VCaP (cell line): ENCODE data around the gene SND1.
A peak's percentile ranks its signal among the peaks of the same experiment; 100 is the strongest.

Experiments
- H3K27ac ChIP-seq: fragments of 450-650 bp; 2 replicates; pipeline ENCODE4 v1.5.1; 2017
- TF ChIP-seq, protein P1 (sequence below): fragments of 450-650 bp; conservative IDR thresholded peaks from 2 replicates; pipeline ENCODE4 v1.5.1; 2017; ENCODE audit warnings: mild to moderate bottlenecking, moderate library complexity

SND1 gene

DNA sequence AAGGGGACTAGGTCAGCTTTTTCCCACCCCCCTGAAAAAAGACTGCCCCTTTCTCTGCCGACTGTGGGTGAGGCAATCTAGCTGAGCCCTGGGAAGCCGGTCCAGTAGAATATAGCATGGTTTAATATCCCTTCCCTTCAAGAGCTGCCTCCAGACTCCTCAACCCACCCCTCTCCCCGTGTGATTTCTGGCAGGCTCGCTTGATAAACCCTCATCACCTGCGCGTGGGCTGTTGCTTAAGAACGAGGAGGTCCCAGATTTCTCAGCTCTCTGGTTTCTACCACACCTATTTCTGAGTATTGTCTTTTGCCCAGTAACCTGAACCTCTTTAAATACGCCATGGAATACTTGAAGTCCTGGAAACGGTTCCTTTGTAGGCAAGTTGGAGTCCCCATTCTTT lies 381.3 kb downstream of the SND1 start:
- TF ChIP-seq, protein P1, sequence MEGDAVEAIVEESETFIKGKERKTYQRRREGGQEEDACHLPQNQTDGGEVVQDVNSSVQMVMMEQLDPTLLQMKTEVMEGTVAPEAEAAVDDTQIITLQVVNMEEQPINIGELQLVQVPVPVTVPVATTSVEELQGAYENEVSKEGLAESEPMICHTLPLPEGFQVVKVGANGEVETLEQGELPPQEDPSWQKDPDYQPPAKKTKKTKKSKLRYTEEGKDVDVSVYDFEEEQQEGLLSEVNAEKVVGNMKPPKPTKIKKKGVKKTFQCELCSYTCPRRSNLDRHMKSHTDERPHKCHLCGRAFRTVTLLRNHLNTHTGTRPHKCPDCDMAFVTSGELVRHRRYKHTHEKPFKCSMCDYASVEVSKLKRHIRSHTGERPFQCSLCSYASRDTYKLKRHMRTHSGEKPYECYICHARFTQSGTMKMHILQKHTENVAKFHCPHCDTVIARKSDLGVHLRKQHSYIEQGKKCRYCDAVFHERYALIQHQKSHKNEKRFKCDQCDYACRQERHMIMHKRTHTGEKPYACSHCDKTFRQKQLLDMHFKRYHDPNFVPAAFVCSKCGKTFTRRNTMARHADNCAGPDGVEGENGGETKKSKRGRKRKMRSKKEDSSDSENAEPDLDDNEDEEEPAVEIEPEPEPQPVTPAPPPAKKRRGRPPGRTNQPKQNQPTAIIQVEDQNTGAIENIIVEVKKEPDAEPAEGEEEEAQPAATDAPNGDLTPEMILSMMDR = no peak
- no peak overlapping the region for H3K27ac ChIP-seq

DNA sequence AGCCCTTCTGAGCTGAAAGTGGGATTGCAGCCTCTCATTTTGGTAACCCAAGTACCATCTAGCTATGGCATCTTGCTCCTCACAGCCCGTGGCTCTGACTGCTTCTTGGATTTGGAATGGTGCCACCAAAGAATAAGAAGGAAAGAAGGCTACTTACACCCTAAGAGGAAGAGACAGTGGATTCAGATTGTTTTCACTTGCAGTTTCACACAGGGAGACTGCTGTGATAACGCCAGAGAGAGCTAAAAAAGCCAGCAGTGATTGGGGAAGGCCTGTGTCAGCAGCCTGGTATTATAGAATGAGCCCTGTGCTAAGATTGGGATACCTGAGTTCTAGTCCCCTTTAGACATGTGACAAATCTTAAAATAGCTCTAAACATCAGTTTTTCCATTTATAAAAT lies 382.8 kb downstream of the SND1 start:
- H3K27ac ChIP-seq = no peak overlapping the region
- TF ChIP-seq, protein P1 = no peak

DNA sequence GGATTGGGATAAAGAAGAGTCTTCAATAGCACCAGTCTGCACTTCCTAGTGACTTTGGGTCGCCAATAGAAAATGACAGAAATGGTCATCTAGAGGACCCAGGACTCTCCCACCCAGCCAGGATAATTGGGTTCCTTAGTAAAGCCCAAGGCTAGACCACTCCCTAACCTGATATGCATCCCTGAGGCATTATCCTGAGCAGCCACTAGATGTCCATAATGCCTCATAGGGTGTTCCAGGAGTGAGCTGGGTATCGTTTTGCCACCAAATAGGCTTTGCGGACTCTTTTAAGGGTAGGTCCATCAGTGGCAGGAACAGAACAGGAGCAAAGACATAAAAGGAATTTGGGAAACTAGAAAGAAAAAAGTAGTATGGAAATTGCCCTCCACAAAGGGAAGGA lies 383.7 kb downstream of the SND1 start:
- H3K27ac ChIP-seq = no peak overlapping the region
- TF ChIP-seq, protein P1 = peak; percentile 85

DNA sequence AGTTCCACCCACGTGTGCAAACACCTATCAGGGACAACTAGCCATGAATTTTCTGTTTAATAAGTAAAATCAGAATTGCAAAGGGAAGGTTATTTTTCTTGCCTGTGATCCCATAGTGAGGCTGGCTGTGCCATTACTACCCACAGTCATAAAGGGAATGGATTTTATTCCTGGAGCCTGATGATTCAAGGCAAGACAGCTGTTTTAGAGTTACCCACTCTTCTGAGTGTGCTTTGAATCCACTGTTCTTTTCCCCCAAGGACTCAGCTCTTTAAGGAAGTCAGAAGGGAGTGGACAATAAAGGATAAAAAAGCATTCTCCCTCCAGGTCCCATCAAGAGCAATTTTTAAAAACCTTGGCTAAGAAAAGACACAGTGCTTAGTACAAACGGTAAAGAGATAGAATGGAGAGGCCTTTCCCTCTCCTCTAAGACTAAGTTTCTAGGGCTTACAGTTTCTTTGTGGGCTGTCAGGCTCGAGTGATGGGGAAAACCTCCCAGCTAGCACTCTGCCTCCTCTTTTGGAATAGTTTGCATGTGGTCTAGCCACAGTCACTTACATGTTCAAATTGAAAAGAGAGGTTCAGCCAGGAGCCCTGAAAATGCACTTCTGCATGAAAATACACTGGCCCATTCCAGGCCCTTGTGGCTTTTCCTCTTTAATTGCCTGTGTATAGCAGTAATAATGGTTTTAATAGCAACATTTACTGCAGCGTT lies 384.4 kb downstream of the SND1 start:
- no peak overlapping the region for H3K27ac ChIP-seq
- TF ChIP-seq, protein P1 = no peak

DNA sequence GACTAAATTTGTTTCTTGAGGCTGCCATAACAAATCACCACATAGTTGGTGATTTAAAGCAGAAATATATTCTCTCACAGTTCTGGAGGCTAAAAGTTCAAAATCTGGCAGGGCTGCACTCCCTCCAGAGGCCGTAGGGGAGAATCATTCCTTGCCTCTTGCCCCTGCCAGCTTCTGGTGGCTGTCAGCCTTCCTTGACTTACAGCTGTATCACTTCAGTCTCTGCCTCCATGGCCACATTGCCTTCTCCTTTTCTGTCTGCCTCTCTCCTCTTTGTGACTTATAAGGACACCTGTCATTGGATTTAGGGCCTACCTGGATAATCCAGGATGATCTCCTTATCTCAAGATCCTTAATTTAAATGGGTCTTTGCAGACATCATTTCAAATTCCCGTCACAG lies 385.1 kb downstream of the SND1 start:
- no peak overlapping the region for H3K27ac ChIP-seq
- TF ChIP-seq, protein P1 = no peak; the same call in 1 of the 2 replicates

DNA sequence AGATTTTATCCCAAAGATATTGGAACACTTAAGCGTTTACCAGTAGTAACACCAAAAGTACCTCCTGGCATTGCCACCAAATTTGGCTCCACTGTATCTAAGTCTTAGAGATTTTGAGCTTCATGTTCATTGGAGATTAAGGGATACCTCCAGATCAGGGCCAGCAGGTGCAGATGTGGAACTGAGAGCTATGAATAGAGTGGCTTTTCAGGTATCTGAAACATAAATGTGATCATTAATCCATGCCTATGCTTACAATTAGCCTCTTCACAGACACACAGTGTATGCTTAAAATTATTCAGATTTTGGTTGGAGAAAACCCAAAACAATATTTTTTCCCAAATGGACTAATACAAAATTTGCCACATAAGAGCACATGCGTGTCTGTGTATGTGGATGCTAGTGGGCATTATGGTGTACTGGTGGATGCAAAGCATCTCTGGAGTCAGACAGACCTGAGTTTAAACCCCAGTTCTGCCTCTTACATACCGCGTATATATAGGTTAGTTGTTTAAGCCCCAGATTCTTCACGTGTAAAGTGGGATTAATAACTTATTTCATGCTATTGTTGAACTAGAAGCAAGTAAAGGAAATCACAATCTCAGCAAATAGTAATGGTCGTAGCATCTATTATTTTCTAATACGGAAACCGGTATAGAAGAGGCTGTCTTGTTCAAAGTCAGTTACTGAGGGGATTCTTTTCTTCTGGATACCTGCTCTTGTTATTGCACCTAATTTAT lies 386.1 kb downstream of the SND1 start:
- TF ChIP-seq, protein P1 = no peak
- no peak overlapping the region for H3K27ac ChIP-seq

DNA sequence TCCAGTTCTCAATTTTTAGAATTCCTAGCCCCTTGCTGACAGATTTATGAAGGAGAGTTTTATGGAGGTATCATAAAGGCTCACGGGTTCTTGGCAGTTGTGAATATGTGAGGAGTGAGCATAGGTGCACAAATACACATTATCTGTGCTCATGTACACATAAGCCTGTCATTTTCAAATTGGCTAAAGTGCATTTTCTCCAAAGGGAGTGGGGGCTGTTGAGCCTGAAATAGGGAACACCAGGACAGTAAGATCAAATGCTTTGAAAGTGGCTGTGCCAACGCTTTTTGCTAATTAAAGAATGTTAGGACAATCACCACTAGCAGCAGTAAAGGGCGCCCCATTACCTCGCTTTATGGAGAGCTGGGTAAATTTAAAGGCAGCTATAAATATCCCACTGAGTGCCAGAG lies 387.6 kb downstream of the SND1 start:
- TF ChIP-seq, protein P1 = no peak
- peak overlapping the region; percentile 22; the same call in 1 of the 2 replicates for H3K27ac ChIP-seq
